GM21528 (cell line): Measurements from ENCODE around the gene SMAD1.
"Not testable (repeated sequence)": the region's sequence is repeated elsewhere in the genome, so short reads cannot be mapped to it uniquely, and the experiment has no call there.

Experiments used
- ATAC-seq: cut with Tn5 transposase; IDR thresholded peaks from one replicate; pipeline ENCODE4 v1.9.1; 2021; ENCODE audit warnings: mild to moderate bottlenecking, moderate library complexity; ENCODE audit not compliant: unreplicated experiment, low FRiP score

Gene SMAD1

GRCh38 chr4:145525291-145525740 lies 43.7 kb downstream of the SMAD1 start:
- no peak for ATAC-seq

GRCh38 chr4:145527773-145528172 lies 46.1 kb downstream of the SMAD1 start:
- ATAC-seq: no peak

- no peak for ATAC-seq
Measured at GRCh38 chr4:145528601-145529000, 46.9 kb downstream of the SMAD1 start.

- ATAC-seq: no peak
Measured at GRCh38 chr4:145530189-145530588, 48.5 kb downstream of the SMAD1 start.

GRCh38 chr4:145530662-145531061 lies 49.0 kb downstream of the SMAD1 start:
- ATAC-seq: no peak

- no peak for ATAC-seq
Measured at GRCh38 chr4:145531223-145531622, 49.6 kb downstream of the SMAD1 start.

GRCh38 chr4:145531859-145532258 lies 50.2 kb downstream of the SMAD1 start:
- ATAC-seq: no peak

GRCh38 chr4:145533001-145533400 lies 51.3 kb downstream of the SMAD1 start:
- ATAC-seq: no peak

GRCh38 chr4:145533415-145533814 lies 51.8 kb downstream of the SMAD1 start:
- not testable (repeated sequence) for ATAC-seq

GRCh38 chr4:145533961-145534360 lies 52.3 kb downstream of the SMAD1 start:
- ATAC-seq: no peak

- ATAC-seq: no peak
Measured at GRCh38 chr4:145535202-145535601, 53.5 kb downstream of the SMAD1 start.

GRCh38 chr4:145536044-145536443 lies 54.4 kb downstream of the SMAD1 start:
- ATAC-seq: no peak

- no peak for ATAC-seq
Measured at GRCh38 chr4:145538596-145538995, 56.9 kb downstream of the SMAD1 start.

GRCh38 chr4:145539671-145540070 lies 58.0 kb downstream of the SMAD1 start:
- no peak for ATAC-seq

GRCh38 chr4:145540235-145540634 lies 58.6 kb downstream of the SMAD1 start:
- no peak for ATAC-seq

GRCh38 chr4:145541346-145541745 lies 59.7 kb downstream of the SMAD1 start:
- no peak for ATAC-seq

GRCh38 chr4:145545031-145545430 lies 63.4 kb downstream of the SMAD1 start:
- ATAC-seq: no peak

GRCh38 chr4:145545538-145546174 lies 64.0 kb downstream of the SMAD1 start:
- ATAC-seq: no peak

- ATAC-seq: no peak
Measured at GRCh38 chr4:145546175-145546915, 64.7 kb downstream of the SMAD1 start.

- no peak for ATAC-seq
Measured at GRCh38 chr4:145551660-145552059, 70.0 kb downstream of the SMAD1 start.

GRCh38 chr4:145552181-145552822 lies 70.6 kb downstream of the SMAD1 start:
- no peak for ATAC-seq

GRCh38 chr4:145553375-145553774 lies 71.7 kb downstream of the SMAD1 start:
- ATAC-seq: no peak
